D721Med (cell line): ENCODE data around the gene NIFK.

Experiments used
- DNase-seq: peaks from one replicate; pipeline ENCODE4 v3.0.0; 2011; ENCODE audit warnings: low spot score; ENCODE audit not compliant: insufficient read length
- FAIRE-seq: peaks from 2 replicates; lab custom pipeline; 2011; peaks lifted over from hg19 to GRCh38; lab: Jason Lieb, UNC
- CTCF ChIP-seq: IDR thresholded peaks from 2 replicates; pipeline ENCODE4 v1.5.1; 2012; ENCODE audit warnings: mild to moderate bottlenecking, control low read depth; ENCODE audit not compliant: insufficient read depth; ENCODE audit errors: missing control alignments

Gene NIFK

GRCh38 chr2:121682396-121683298 is 54.0 kb downstream of the NIFK start:
- TF ChIP-seq CTCF: no peak
- FAIRE-seq (no peak), DNase-seq (no peak)

- no peak for FAIRE-seq
- TF ChIP-seq CTCF: no peak
- DNase-seq: no peak
Measured at GRCh38 chr2:121677855-121678254, 58.8 kb downstream of the NIFK start.
